CD4-positive, alpha-beta T cell treated with Interleukin-4 for 4 hours (primary cell): ENCODE results near the gene EPHB3.

Source experiments
- DNase-seq: peaks from one replicate; pipeline ENCODE4 v3.0.0-alpha.2; 2020

EPHB3 gene

DNA sequence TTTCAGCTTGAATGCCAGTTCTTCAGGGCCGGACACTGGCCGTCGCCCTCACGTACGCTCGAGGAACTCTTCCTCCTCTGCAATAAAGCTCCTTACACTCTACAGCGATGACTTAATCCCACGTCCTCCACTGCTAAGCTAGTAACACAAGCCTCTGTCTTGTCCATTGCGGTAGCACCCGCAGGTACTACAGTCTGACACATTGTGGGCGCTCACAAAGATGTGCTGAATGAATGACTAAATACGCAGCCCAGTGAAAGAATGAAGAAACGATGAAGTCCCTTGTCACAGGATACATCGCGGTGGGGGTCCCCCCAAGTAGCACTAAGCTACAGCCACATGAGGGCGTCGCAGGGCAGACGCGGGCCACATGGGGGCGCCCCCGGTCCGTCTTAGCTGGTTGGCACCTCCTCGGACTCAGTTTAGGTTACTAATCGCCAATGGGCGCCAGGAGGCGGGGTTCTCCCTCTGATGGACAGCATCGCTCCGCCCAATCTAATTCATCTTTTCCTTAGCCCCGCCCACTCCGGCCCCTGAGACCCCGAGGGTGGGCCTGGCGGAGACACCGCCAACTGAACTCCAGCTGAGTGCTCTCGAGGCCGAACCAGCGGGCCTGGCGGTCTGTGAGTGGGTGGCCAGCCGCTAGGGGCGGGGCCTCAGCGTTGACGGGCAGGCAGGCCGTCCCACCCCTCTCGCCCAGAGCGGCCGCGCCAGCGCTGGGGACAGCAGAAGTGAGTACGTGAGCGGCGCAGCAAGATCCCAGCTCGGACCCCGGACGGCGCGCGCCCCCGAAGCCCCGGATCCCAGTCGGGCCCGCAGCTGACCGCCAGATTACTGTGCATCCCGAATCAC is at the start of gene EPHB3:
Gene EPHB3 (plus strand): TSS at position 725 of the 852 bp plus-strand sequence. CDS start 451 bp downstream, outside the sequence.
- peak; percentile 86 for DNase-seq

DNA sequence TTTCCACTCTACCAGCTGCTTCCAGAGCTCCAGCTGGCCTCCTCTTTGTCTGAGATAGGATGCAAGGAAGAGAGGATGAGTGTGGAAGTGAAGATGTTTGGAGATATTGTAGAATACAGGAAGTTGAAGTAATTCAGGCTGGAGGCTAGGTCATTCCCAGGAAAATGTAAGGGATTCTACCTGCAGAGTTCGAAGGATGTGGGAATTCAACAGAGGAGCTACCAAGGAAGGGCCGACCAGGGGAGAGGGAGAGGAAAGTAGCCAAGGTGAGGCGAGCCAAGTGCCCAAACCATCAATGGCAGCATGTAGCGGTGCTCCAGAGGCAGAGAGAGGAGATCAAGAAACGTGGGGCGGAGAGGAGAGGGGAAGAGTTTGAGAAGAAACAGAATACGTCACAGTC is 49.0 kb upstream of the EPHB3 start:
- no peak for DNase-seq

DNA sequence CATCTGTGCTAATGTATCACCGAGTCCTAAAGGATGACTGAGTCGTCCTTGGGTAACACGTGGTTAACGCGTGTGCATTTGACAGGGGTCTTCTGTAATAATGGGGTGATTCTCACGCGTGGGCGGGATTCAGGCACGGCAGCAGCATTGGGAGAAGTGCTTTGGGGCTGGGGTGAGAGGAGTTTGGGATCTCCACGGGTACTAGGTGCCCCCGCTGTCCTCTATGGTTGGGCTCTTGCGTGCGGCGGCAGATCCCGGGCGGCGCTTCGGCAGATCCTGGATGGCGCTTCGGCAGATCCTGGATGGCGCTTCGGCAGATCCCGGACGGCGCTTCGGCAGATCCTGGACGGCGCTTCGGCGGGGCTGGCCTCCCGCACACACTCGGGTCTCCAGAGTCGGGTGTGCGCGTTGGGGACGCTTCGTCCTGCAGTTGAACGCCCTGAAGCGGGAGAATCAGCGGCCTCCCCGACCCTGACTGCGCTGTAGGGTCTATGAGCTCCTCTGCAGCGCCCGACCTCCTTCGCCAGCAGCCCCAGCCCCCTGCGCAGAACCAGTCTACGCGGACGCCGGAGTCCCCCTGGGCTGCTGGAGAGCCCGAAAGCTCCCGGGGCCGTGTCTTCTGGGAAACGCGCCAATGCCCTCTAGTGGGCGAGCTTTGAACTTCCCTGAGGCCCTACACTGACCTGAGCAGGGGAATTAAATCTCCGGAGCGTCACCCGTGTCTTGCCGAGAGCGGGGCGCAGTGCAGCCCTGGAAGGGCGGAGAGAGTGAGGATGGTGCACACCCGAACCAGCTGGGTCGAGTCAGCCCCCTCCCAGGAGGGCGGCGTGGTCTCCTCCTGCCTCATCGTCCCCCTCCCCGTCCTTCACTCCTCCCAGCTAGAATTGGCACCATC is 48.1 kb upstream of the EPHB3 start:
- peak; percentile 78 for DNase-seq

DNA sequence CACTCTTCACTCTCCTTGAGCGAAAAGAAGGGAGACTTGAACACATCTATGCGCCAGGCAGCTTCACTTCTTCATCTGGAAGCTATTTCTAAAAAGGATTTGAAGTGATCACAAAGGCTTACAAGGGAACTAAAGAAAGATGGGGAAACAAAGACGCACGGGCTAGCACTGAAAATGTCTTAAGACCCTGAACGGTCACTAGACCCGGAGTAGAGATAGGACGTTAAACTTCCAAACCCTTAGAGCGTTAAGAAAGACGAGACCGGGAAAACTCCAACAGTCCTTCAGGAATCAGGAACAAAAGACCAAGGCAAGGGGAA is 47.5 kb upstream of the EPHB3 start:
- DNase-seq = no peak

DNA sequence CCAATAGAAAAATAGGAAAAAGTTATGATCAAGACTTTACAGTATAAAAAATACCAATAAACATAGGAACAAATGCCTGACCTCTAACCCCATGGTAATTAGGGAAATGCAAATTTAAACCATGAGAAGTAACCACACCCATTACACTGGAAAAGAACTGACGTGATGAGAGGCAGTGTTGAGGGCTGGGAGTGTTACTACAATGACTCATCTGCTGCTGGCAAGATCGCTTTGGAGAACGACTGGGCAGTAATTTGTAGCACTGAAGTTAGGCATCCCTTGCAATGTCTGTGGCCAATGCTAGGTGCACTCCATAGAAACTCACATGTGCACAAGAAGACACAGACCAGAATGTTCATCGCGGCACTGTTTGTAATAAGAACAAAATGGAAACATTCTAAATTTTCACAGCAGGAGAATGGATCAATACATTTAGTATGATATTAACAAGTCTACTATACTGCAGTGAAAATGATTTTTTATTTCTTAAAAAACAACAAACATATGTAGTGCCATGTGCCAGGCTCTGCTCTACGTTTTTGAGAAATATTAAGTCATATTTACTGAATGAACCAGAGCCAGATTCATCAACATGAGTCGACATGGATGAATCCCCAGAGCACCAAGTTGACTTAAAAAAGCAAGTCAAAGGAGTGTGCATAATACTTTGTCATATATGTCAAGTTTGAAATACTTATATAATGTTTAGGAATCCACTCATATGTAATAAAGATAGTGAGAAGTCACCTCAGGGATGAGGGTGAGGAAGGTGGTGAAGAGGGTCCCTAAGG is 37.6 kb upstream of the EPHB3 start:
- peak; percentile 21 for DNase-seq

DNA sequence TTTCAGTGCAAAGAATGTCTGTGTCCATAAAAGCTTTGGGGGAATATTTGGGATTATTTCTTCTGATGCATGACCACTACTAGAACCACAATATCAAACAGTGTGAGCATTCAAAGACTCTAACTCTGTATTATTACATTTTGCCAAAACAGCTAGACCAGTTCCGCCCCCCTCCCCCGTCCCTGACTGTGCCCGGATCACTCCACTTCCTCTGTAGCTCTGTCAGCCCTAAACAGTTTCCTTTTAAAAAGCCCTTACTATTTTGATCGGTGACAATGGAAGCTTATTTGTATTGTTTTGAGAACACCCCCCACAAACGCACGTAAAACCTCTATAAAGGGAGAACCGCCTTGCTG is 36.6 kb upstream of the EPHB3 start:
- DNase-seq = peak; percentile 6

DNA sequence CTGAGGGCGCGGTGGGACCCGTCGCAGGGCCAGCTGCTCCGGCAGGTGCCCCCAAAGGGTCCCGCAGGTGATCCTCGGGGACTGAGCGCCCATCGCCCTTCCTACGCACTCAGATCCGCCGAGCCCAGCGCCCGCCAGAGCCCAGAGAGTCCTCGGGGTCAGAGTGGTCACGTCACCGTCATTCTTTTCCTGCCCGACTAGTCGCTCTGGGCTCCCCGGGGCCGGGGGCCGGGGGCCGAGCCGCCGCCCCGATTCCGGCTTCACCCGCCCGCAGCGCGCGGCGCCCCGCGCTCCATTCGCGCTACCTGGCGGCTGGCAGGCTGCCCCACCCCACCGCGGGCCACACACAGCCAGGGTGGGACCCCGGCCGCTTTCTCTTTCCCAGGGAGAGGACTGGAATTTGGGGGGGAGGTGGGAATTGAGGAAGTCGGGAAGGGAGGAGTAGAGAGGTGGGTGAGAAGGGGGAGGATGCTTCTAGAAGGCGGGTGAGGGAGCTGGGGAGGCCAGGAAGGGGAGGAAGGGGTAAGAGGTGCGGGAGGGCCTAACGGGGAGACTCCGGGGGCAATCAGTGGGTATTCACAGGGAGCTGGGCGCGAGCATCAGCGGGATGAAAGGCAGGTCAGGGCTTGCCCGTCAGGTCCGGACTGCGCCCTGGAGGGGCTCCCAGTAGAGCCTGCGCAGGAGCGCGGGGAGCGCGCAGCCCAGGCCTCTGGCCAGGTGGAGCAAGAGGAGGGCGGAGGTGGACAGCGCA is 36.1 kb upstream of the EPHB3 start:
- DNase-seq = no peak

DNA sequence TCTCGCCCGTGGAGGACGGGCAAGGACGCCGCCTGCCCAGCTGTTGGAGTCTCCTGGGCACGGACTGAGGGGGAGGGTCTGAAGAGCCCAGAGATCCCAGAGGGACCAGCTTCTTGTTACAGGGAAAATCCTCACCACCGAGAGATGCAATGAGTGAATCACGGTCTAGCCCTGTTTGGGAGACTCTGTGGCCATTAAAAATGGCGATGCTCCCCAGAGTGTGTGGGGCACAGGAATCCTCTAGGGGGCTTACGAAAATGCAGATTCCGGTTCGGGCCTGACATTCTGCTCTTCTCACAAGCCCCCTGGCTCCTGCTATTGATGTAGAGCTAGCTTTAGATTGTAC is 35.5 kb upstream of the EPHB3 start:
- no peak for DNase-seq

DNA sequence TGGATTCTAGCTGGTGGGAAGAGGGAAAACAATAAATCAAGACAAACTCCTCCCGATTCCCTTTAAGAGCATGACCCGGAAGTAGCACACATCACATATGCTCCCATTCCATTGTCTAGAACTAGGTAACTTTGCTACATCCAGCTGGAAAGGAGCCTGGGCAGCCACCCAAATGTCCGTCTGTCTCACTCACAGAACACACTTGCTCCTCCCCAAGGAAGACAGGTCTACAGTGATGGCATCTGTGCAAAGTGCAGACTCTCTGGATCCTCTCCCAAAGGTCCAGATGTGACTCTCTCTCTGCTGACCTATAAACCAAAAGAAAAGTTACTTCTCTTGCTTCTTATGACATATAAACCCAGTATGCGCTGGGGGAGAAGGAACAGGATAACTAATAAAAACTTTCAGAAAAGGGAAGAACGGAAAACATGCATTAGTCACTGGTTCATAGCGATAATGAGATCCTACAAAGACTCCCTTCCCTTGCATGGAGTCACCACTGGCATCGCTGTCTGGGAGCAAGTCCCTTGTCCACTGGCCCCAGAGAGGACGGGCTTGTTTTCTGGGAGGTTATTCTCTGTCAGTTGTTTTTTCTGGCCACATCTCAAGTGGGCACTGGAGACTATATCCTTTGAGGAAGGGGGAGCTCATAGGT is 29.8 kb upstream of the EPHB3 start:
- no peak for DNase-seq

DNA sequence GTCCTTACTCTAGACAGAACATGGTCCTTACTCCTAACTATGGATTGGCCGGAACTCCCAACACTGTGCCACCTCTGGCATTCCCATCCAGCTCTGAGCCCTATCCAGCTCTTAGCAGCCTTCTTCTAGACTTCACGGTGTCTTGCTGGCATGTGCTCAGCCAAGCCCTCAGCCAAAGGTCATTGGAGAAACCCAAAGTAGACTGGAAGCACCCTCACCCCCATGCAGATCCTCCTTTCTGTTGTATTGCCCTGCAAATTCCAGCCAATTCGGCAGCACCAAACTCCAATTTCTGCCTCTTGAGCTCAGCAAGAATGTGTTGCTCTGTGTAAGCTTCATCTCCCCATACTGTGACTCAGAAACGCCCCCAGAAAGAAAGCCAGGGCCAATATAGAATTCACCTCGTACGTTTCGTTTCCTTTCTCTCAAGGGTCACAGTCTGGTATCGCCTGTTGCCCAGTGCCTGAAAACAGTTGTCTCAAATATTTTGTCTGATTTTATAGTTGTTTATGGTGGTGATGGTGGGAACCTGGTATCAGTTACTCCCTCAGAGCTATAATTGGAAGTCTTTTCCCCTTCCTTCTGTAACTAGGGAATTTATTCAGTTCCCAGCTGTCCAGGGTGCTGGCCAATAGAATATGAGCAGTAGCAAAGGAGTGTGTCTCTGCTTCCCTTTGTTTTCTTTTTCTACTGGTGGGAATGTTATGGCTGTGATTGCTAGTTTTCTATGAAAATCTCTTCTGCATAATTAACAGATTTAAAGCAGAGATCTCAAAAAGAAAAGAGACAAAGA is 28.4 kb upstream of the EPHB3 start:
- no peak for DNase-seq

DNA sequence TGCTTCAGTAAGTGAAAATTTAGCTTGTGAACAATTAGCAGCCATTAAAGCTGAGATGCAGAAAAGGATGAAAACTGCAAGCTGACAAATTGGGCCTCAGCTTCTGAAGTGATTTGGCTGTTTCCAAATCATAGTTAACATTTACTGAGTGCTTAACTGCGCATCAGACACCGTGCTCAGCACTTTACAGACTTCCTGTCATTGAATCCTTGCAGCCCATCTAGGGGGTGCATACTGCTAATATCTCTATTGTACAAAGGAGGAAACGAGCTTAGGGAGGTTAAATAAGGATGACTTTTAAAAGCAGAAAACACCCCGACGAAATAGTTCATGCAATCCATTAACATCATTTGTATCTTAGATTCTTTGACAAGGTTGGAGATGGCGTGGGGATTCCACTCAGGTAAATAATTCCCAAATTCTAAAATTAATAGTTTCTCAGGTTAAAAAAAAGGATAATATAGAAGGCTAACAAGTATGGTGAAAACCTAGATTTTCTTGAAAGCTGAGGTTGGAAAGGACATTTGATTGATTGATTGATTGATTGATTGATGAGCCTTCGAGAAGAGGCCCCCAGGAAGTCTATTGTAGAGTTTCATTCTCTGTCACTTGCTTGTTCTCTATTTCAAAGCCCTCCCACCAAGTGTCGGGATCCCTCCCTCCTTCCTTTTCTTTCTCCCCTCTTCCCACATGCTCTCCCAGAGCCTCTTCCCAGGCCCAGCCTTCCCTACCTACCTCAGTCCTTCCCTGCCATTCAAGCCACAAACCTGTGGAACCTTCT is 23.5 kb upstream of the EPHB3 start:
- no peak for DNase-seq

DNA sequence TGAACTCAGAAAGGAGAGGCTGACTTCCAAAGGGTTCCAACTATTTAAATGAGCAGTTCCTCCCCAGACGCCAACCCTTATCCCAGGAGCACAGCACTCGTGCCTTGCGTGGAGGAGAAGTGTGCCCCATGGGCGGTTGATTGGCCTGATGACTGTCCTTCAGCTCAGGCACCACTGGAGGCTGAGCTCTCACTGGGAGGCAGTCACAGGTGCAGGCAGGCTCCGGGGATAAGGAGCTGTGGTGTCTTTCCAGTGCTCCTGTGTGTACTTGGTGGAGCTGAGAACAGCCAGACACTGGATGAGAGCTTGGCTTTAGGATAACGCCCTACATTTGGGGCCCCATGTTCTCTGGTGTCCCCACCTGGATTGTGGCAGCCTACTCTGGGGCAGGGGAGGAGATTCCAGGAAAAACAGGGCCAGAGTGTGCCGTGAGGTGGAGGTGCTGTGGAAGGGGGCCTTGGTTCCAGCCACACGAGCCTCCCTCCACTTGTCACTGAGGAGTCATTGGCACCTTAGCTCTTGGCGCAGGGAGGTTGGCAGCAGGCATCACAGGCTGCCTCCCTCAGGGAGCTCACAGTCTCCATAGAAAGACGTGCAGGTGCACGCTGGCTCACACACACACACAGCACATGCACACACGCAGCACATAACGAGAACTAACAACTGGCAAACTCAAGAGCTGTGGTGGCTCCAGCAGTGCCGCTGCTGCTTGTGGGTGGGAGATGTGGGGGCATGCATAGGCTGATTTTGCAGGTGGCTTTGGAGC is 22.7 kb upstream of the EPHB3 start:
- DNase-seq = no peak

DNA sequence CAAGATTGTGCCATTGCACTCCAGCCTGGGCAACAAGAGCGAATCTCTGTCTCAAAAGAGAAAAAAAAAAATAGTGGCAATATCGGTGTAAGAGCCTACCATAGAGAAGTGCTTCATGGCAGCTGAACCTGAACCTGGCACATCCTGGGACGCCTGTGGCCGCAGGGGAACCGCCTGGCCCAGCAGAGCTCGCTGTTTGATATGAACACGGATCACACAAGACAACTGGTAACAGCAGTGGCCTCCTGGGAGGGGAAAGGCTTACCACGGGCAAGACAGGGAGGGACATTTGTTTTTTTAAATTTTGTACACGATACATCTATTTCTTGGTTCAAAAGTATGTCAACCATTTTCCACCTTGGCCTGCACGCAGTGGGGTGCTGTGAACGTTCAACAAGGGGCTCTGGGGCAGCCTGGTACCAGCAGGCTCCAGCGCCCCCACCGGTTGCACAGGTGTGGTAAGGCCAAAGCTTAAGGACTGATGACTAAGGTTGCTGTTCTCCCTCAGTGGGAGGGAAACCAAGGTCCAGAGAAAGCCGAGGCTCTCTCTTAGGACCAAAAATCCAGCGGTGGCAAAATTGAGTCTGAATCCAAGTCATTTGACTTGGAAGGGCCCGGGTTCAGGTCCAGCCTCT is 21.7 kb upstream of the EPHB3 start:
- no peak for DNase-seq

DNA sequence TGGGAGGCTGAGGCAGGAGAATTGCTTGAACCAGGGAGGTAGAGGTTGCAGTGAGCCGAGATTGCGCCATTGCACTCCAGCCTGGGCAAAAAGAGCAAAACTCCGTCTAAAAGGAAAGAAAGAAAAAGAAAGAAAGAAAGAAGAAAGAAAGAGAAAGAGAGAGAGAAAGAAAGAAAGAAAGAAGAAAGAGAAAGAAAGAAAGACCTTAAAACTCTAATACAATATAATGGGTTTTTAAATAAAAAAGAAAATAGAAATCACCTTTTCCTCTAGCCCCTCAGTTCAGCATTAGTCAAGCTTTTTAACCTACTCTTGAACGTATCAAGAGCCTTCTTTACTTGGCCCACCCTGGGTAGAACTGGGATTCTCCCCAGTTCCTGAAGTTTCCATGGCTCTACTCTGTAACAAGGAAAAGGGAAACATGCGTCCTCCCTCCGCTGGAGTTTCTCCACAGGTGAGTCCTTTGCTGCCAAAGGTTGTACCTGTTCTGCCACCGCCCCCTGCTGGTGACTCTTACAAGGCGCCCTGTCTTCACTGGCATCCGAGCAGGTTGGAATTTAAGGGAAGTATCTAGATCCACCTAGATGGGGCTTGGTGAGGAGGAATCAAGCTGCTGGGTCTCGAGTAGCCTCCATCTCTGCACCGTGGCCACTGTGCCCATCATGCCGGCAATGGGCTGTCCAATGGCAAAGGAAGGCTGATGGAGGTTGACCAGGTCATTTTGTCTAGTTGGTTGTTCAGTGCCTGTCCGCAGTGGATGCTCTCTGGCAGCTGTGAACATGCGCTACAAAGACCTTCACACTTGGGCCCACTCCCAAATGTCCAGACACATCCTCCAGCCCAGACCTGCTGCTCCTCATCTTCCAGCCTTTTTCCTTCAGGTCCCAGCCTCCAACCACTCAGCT is 20.6 kb upstream of the EPHB3 start:
- peak; percentile 60 for DNase-seq

DNA sequence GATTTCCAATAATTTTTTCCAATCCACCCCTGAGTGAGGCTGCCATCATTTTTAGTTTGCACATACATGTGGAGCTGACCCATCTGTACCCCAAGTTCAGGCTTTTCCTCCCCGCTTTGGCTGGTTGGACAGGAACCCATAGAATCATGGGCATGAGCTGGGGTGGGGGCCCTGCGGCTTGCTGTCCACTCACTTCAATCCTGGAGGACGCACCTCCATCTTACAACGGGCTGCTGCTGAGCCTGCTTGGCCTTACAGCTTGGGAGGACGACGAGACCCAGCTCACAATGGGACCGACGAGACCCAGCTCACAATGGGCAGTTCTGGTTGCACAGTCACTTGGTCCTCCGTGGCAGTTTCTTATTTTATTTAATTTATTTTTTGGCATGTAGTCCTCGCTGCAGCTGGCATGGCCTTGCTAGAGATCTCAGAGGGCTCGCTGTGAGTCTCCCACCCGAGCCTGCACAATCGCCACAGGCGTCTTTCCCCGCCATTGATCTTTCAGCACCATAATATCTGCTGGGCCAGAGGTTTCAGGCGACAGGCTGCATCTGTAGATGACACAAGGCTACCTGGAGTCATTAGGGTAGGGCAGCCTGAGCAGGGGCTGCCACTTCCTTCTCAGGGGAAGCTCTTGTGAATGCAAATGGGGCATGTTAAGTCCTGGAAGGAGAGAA is 19.6 kb upstream of the EPHB3 start:
- no peak for DNase-seq

DNA sequence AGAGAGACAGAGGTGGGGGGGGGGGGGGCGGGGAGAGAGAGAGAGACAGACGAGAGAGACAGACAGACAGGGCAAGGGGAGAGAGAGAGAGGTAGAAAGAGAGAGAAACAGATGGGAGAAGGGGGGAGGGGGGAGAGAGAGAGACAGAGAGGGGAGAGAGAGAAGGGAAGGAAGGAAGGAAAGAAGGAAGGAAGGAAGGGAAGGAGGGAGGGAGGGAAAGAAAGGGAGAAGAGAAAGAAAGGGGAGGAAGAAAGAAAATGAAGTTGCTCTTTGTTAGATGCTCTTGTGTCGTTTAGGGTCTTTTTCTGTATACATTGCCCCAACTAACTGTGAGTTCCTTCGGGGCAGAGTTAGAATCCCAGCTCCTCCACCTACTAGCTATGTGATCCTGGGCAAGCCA is 19.0 kb upstream of the EPHB3 start:
- no peak for DNase-seq

DNA sequence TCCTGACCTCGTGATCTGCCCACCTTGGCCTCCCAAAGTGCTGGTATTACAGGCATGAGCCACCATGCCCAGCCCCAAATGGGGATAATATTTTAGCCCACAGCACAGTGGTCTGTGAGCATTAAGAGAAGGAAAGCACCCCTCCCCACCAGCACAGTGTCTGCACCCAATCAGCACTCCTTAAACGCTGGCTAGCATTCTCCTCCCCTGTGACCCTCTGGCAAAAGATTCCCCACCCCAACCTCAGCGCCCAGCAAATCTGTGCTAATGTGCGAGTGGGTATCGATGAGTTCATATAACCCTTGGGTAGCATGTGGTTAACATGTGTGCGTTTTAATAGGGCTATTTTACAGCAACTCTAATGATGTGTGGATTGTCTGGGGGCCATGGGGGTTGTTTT is 18.3 kb upstream of the EPHB3 start:
- DNase-seq = no peak
